Natural killer cell (primary cell): ENCODE measurements around the gene SZRD1. TPM values are rescaled to one million over a fixed set of nuclear protein-coding genes. Genes with fewer than 3 reads are reported as not detected.

Experiments used
- ATAC-seq, 3 donors: fragments of 150-1000 bp in 2 of 3; fragments of 200-7000 bp in 1 of 3; cut with Tn5 transposase; 1 replicate in 1 of 3; 2 replicates in 2 of 3; pipeline ENCODE4 v1.10.0; 2021; ENCODE audit warnings: mild to moderate bottlenecking in 2 of 3, moderate library complexity in 2 of 3
- DNase-seq, 2 donors: peaks; one replicate each; pipeline versions ENCODE4 v3.0.0 to v3.0.0-alpha.2; 2013 to 2021; ENCODE audit warnings: mixed read lengths in 1 of 2
- H3K27ac ChIP-seq: one replicate; pipeline ENCODE4 v1.5.1; 2013; ENCODE audit warnings: mild to moderate bottlenecking, low read length
- H3K27me3 ChIP-seq: one replicate; pipeline ENCODE4 v1.6.1; 2013; ENCODE audit warnings: low read length; ENCODE audit not compliant: control insufficient read depth, insufficient read depth
- H3K36me3 ChIP-seq: one replicate; pipeline ENCODE4 v1.6.1; 2013; ENCODE audit warnings: low read length; ENCODE audit not compliant: control insufficient read depth, insufficient read depth
- H3K4me1 ChIP-seq: one replicate; pipeline ENCODE4 v1.6.1; 2013; ENCODE audit warnings: low read length; ENCODE audit not compliant: control insufficient read depth, insufficient read depth
- H3K4me3 ChIP-seq: one replicate; pipeline ENCODE4 v1.5.1; 2013; ENCODE audit warnings: low read length
- H3K9me3 ChIP-seq: one replicate; pipeline ENCODE4 v1.6.1; 2013; ENCODE audit warnings: low read length; ENCODE audit not compliant: control insufficient read depth, insufficient read depth
- H3K27ac Mint-ChIP-seq, 2 donors: one replicate each; pipeline ENCODE4 v1.8.0; 2022; ENCODE audit warnings: mild to moderate bottlenecking in 2 of 2, mixed read lengths in 2 of 2, moderate library complexity in 1 of 2
- H3K27me3 Mint-ChIP-seq, 2 donors: one replicate each; pipeline ENCODE4 v1.8.0; 2022; ENCODE audit warnings: low read depth in 2 of 2, mixed read lengths in 2 of 2
- H3K36me3 Mint-ChIP-seq: one replicate; pipeline ENCODE4 v1.8.0; 2022; ENCODE audit warnings: mixed read lengths
- H3K4me1 Mint-ChIP-seq, 2 donors: one replicate each; pipeline ENCODE4 v1.8.0; 2022; ENCODE audit warnings: mixed read lengths in 2 of 2
- H3K4me3 Mint-ChIP-seq: one replicate; pipeline ENCODE4 v1.8.0; 2022; ENCODE audit warnings: mild to moderate bottlenecking, moderate library complexity, mixed read lengths
- H3K9me3 Mint-ChIP-seq, 2 donors: one replicate each; pipeline ENCODE4 v1.8.0; 2022; ENCODE audit warnings: mixed read lengths in 2 of 2
- CTCF ChIP-seq: fragments of 200-600 bp; IDR thresholded peaks from one replicate; pipeline ENCODE4 v1.8.0; 2022; ENCODE audit warnings: antibody characterized with exemption
- WGBS: methylation state at CpG from one replicate; pipeline ENCODE4 v1.1.7; 2013; ENCODE audit warnings: missing lambda C conversion rate; ENCODE audit not compliant: insufficient coverage; 5-methylcytosine and 5-hydroxymethylcytosine counted together
- intact Hi-C: fragments of 100-400 bp; cut with micrococcal nuclease; formaldehyde crosslinking; loops from one replicate; pipeline ENCODE4 v1.14.2; 2022
- total RNA-seq, 4 donors: library from RNA; stranded (reverse); fragments of 120-200 nt in 1 of 4; gene quantifications; one replicate each; pipeline versions ENCODE4 v1.2.3 to v1.2.4, GENCODE V29; 2013 to 2022

Gene SZRD1
- total RNA-seq, 3 donors from 2014 or later (not counting 1 experiment from before 2014, with no cell fraction given) = 170 to 187 (median 177) TPM

DNA sequence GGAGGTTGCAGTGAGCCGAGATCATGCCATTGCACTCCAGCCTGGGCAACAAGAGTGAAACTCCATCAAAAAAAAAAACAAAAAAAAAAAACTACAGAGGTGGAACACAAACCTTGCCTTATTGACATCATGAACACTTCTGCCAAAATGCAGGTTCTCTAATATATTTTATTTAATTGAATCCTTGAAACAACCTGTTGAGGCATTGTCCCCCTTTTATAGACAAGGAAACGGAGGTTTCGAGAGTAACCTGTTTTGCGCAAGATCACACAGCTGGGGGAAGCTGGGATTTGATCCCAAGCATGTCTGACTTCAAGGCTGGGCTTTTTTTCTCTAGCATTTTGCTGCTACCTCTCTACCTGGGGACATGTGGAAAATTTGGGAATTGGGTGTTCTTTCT is 2.8 kb downstream of the SZRD1 start:
- H3K4me1 ChIP-seq = peaks cover 31% of the 10 kb centered on the region
- no peak overlapping the region for H3K4me3 Mint-ChIP-seq

DNA sequence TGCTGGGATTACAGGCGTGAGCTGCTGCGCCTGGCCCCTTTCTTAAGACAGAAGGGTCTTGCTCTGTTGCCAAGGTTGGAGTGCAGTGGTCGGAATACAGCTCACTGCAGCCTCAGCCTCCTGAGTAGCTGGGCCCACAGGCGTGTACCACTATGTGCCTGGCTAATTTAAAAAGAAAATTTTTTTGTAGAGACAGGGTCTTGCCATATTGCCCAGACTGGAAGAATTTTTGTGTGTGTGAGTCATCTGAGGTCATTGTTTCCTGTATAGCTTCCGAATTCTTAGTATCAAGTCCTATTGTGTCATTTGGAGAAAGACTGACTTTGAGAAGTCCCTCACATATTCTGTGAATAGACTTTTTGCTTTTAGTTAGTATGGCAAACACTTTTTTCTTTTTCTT is 4.7 kb downstream of the SZRD1 start:
- intact Hi-C loops = no loop called here
- Histone ChIP-seq H3K4me3 (no peak overlapping the region), H3K9me3 (no peaks in the 10 kb centered on the region), H3K27me3 (no peaks in the 10 kb centered on the region), H3K4me1 (peaks cover 40% of the 10 kb centered on the region), H3K36me3 (no peaks in the 10 kb centered on the region), H3K27ac (no peak overlapping the region)
- no peaks in the 10 kb centered on the region for H3K36me3 Mint-ChIP-seq
- TF ChIP-seq CTCF = no peak
- DNase-seq (peak in 1 of 2 donors; percentile 48), ATAC-seq (no peak)
- WGBS = 64% methylated on average over 5 of the region's 5 CpGs
- peaks cover 54 to 61% of the 10 kb centered on the region in 2 donors for H3K4me1 Mint-ChIP-seq
- no peaks in the 10 kb centered on the region for H3K27me3 Mint-ChIP-seq
- H3K27ac Mint-ChIP-seq = peak overlapping the region; percentile 61 to 80
- H3K4me3 Mint-ChIP-seq = peak overlapping the region; percentile 67
- H3K9me3 Mint-ChIP-seq = no peaks in the 10 kb centered on the region

More for the DNA sequence above, 2.8 kb downstream of the SZRD1 start:
- peaks cover 44 to 47% of the 10 kb centered on the region in 2 donors for H3K4me1 Mint-ChIP-seq
- H3K9me3 Mint-ChIP-seq = no peaks in the 10 kb centered on the region
- intact Hi-C loops = loop anchor here (5.0 to 10.0 kb wide), 2 partner anchors 527 to 535 kb away; partner anchors contain the start of gene RNU1-2
- H3K36me3 ChIP-seq = no peaks in the 10 kb centered on the region
- DNase-seq (no peak), ATAC-seq (no peak)
- H3K27me3 ChIP-seq = no peaks in the 10 kb centered on the region
- no peaks in the 10 kb centered on the region for H3K27me3 Mint-ChIP-seq
- H3K27ac Mint-ChIP-seq = no peak overlapping the region
- no peak overlapping the region for H3K27ac ChIP-seq
- H3K9me3 ChIP-seq = no peaks in the 10 kb centered on the region
- H3K36me3 Mint-ChIP-seq = no peaks in the 10 kb centered on the region
- no peak for TF ChIP-seq CTCF
- no peak overlapping the region for H3K4me3 ChIP-seq
- WGBS = 90% methylated on average over 4 of the region's 4 CpGs

DNA sequence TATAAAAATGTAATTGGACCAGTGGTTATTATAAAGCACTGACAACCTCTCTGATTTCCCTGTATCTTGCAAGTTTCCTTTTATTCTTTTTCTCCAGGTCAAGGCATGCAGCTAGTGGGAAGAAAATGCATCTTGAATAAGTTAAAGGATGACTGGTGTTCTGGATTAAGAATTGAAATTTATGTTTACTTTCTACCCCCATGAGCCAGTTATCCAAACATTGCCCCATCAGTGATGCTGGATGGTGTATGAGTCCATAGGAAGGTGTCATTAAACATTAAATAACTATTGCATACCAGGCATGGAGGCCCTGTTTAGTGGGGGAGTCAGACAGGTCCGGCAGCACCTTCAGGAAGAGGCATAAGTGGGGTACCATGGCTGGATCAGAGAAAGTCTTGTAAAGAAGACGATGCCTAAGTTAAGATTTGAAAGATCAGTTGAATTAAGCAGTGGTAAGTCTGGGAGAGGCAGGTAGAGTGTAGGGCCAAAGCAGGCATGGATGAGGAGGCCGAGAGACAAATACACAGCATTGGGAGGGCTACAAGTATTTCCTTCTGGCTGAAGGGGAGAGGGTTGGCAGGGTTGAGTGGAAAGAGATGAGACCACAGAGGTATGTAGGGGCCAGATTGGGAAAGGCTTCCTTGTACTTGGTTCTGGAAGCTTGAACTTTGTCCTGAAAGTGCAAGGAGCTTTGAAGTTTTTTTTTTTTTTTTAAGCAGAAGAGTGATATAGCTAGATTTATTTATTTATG is 5.7 kb downstream of the SZRD1 start:
- Mint-ChIP-seq H3K4me1 (peaks cover 63 to 71% of the 10 kb centered on the region in 2 donors), H3K9me3 (no peaks in the 10 kb centered on the region), H3K27ac (peak overlapping the region; percentile 61 to 80), H3K4me3 (peak overlapping the region; percentile 67), H3K27me3 (no peaks in the 10 kb centered on the region), H3K36me3 (no peaks in the 10 kb centered on the region)
- no peak overlapping the region for H3K4me3 ChIP-seq
- no peak for TF ChIP-seq CTCF
- no peaks in the 10 kb centered on the region for H3K36me3 ChIP-seq
- ATAC-seq (no peak), DNase-seq (no peak)
- H3K27me3 ChIP-seq = no peaks in the 10 kb centered on the region
- no peaks in the 10 kb centered on the region for H3K9me3 ChIP-seq
- no peak overlapping the region for H3K27ac ChIP-seq
- intact Hi-C loops = no loop called here
- 93% methylated on average over 3 of the region's 3 CpGs for WGBS
- peaks cover 46% of the 10 kb centered on the region for H3K4me1 ChIP-seq
